Thyroid gland (tissue), 4 donors: ENCODE results near the gene OVOL1.

Source experiments
- CTCF ChIP-seq, 6 experiments: fragments of 200-600 bp in 3 of 6; fragments of 450-650 bp in 3 of 6; sonication (generic) in 3 of 6; IDR thresholded peaks; one replicate each; pipeline ENCODE4 v1.5.1; 2016 to 2019; ENCODE audit warnings: antibody characterized with exemption in 6 of 6, mild to moderate bottlenecking in 2 of 6, inconsistent platforms in 1 of 6, moderate library complexity in 1 of 6
- POLR2A ChIP-seq, 2 donors: fragments of 450-650 bp; IDR thresholded peaks; one replicate each; pipeline ENCODE4 v1.6.1; 2017; ENCODE audit warnings: antibody characterized with exemption in 2 of 2, mild to moderate bottlenecking in 2 of 2, moderate library complexity in 1 of 2

- TF ChIP-seq CTCF (IDR thresholded peaks at IDR 0.05) (peak; percentile 93 to 100 (median 99)), POLR2A (IDR thresholded peaks at IDR 0.05) (peak in 1 of 2 donors; percentile 40)
Measured at GRCh38 chr11:65817835-65818680, 31.2 kb downstream of the OVOL1 start.
